GM21528 (cell line): ENCODE measurements around the gene TLR4.

ENCODE experiments used
- ATAC-seq: cut with Tn5 transposase; IDR thresholded peaks from one replicate; pipeline ENCODE4 v1.9.1; 2021; ENCODE audit warnings: mild to moderate bottlenecking, moderate library complexity; ENCODE audit not compliant: unreplicated experiment, low FRiP score

The TLR4 gene

GRCh38 chr9:117742131-117742530 is 37.9 kb downstream of the TLR4 start:
- ATAC-seq, result no peak

GRCh38 chr9:117744369-117744768 is 40.2 kb downstream of the TLR4 start:
- no peak for ATAC-seq

GRCh38 chr9:117744856-117745389 is 40.7 kb downstream of the TLR4 start:
- no peak for ATAC-seq

- ATAC-seq, result no peak
Measured at GRCh38 chr9:117745598-117745997, 41.4 kb downstream of the TLR4 start.

GRCh38 chr9:117746263-117746662 is 42.1 kb downstream of the TLR4 start:
- no peak for ATAC-seq

GRCh38 chr9:117747386-117747970 is 43.3 kb downstream of the TLR4 start:
- ATAC-seq, result no peak

GRCh38 chr9:117750401-117750800 is 46.2 kb downstream of the TLR4 start:
- no peak for ATAC-seq

DNA sequence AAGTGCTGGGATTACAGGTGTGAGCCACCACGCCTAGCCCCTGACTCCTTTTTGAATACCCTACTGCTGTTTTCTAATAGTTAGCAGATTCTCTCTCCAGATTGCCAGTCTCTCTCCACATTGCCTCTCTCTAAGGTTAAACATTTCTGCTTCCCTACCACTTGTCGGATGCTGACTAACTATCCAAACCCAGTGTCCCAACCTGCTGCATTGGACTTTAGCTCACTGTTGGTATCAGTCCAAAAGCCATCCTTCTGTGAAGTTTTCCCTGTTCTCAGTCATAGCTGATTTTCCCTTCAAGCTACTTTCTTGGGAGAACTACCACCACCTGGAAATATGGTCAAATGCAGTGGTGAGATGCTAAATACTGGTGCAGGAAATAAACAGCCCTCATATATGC is 48.7 kb downstream of the TLR4 start:
- no peak for ATAC-seq

- ATAC-seq, result no peak
Measured at GRCh38 chr9:117757561-117758190, 53.5 kb downstream of the TLR4 start.

DNA sequence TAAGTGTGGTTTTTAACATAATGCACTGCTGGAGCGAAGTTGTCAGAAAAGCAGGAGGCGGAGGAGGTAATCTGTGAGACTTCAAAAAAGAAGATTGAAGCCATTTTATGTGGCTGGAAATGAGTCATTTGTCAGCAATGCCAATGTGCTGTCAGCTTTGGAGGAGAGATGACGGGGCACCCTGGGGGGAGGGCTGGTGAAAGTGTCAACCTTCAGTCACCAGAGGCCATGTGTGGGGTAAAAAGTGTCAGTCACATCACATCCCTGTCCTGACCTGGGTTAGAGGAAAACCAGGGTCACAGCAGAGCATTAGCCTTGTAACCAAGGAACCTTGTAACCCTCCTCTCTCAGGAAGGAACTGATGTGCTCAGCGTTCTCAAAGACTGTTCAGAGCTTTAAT is 59.1 kb downstream of the TLR4 start:
- ATAC-seq, result no peak

- ATAC-seq, result no peak
Measured at GRCh38 chr9:117768750-117769395, 64.7 kb downstream of the TLR4 start.

DNA sequence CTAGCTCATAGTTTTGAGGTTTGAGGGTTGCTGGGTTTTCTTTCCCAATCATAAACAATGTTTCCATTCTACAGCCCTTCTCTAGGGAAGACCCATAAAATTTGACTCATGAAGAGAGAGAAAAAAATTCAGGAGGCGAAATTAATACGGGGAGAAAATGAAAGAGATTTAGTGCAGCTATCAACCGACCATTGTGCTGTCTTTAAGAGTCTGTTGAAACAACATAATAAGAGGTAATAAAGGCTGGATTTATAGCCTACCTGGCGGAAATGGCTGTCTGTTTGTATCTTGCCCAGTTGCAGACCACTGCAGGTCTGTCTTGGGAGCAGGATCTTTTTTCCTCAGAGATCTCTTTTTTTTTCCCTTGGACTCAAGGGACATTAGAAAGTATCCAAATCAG is 66.9 kb downstream of the TLR4 start:
- ATAC-seq, result no peak

DNA sequence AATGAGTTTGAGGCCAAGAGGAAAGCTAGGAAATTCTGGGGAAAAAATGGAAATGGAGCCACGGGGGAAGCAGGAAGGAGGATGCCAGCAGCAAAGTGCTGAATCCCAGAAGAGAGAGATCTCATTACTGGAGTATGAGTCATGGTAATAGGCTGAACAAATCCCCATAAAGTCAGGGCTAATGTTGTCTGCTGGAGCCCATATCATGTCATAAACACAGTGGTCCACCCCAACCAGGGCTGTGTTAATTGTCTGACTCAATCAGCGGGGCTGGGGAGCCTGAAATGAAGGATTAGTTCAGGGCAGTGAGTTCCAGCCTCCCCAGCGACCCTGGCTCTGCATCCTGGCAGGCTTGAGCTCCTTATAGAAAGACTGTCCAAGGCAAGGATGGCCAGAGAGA is 68.8 kb downstream of the TLR4 start:
- no peak for ATAC-seq
